Activated T-helper 1 cell treated with Interleukin-2 at 50 U/mL for 16 hours (primary cell): ENCODE results near the gene TNFRSF21.

Experiments used
- DNase-seq: peaks from one replicate; pipeline ENCODE4 v3.0.0-alpha.2; 2020; ENCODE audit warnings: low read depth

Gene TNFRSF21

DNA sequence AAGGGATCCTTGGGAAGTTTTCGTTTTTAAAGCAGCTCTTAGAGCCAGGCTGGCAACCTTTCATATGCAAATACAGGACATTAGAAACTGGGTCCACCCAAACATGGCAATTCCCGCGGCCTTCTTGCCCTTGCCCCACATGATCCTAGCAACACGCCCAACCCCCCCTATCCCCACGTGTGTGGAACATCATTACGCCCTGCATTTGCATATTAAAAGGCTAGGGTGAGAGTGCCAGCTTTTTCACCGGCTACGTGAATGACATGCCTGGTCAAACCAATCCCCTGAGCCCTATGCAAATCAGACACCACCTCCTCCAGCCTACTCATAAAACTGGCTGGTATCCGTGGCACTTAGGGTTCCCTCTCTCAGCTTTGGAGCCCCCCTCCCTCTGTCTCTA is 88.1 kb downstream of the TNFRSF21 start:
- no peak for DNase-seq

DNA sequence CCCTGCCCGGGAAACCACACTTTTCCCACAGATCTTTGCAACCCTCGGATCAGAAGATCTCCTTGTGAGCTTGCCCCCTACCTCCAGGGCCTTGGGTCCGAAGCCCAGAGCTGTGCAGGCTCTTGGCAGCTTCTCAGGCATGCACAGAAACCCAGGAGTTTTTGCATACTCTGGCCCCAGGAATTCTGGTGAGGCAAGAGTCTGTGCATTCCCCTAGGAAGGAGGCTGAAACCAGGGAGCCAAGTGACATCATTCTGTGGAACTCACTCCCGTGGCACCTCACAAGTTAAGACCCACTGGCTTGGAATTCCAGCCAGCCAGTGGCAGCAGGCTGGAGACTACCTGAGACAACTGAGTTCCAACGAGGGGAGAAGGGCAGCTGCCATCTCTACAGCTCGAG is 100.1 kb downstream of the TNFRSF21 start:
- DNase-seq = no peak

DNA sequence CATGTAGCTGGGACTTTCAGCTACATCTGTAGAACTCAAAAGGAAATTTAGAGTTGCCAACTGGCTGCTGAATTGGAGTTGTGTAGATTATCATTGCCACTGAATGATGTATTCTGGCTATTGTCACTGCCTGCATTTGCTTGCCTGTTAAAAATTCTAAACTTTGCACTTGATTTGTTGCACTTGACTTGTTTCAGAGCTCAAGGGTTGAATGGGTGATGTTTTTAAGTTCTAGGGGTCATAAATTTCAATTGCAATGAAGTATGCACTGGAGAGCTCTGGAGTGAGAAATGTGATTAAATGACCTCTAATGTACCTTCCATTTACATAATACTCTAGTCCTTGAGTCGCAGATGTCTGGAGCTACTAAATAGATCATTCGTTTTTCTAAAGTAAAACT is 102.4 kb downstream of the TNFRSF21 start:
- no peak for DNase-seq

DNA sequence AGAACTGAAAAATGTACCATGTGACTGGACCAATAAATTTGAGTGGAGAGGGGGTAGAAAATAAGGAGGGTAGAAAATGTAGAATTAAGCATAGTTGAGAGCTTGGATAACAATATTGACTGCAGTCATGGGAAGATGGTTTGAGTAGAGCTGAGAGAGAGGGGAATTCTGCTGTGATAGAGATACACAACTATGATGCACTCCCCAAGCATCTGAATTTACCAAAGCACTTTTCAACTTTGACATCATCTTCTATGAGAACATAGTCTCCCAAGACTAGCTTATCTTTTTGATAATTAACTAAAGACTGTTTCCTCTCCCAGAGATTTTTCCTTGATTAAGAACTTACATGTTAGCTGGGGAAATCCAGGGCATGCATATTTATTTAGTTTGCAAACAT is 103.1 kb downstream of the TNFRSF21 start:
- DNase-seq = no peak

DNA sequence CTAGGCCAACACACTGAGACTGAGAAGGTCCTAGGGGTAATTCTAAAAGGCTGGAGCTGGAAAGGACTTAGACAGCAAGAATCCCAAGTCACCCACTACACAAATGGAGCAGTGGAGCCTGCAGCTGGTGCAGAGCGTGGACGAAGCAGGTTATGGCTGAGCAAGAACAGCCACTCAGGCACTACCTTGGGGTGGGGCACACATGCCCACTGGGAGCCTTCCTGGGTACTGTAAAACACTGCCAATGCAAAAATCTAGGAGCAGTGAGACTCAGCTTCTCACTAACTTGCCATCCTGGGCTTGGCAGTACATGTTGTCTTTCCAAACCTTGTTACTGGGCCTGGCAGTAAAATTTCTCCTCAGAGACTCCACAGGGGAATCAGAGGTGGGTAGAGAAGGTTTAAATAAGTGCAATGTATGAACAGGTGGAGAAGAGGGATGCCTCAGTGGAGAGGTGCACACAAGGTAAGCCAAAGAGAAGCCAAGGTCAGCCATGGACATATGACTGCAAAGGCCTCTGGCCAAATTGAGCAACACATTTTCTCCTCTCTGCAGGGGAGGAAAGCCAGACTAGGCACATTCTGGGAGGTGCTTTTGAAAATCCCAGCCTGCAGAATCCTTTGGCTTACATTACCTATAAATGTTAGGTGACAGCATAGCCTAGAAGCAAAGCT is 105.6 kb downstream of the TNFRSF21 start:
- no peak for DNase-seq

DNA sequence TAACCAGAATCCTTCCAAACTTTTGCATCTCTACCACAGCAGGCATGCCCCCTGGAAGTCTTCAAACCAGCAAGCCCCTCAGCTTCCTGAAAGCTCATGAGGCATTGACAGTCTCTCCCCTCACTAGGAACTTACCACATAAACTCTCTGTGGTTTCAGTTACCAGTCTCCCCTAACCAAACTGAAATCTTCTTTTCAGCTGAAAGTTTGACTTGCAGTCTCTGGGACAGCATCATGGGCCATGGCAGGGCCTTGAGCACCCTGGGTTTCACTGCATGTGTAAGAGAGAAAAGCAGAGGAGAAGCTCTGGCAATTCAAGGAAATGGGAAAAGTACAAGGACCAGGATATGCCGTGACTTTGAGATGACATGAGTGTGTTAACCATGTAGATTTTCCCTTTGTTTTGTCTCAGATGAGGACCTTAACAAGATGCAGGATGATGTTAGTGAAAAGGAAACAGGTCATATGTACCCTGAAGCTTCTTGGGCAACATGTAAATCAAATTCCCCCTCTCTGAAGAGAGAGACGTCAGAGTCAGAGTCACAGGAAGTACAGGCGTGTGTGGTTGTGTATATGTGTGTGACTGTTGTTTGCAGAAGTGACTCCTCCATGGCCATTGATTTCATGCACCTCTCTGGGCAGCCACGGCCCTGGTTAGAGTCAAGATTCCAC is 106.3 kb downstream of the TNFRSF21 start:
- DNase-seq = no peak

DNA sequence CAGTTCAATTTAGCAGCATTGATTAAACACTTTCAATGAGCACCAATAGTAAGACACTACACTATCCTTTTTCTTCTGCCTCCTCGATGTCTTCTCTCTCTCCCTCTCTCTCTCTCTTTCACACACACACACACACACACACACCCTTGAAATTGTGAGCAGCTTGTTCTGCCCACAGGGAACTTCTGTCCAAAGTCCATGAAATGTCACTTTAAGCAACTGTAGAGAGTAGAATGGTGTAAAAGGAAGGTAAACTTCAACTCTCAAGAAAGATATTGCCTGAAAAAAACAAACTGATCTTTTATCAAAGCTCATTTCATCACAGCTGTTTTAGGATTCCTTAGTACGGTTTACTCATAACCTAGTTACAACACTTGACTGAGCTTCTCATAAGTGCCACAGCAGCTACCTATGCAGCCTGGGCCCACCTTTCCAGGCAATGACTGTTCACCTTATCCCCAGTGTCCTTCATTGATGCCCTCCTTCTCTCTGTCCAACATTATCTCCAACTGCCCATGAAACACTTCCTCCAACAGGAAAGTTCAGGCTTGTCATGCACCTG is 107.0 kb downstream of the TNFRSF21 start:
- DNase-seq = no peak

DNA sequence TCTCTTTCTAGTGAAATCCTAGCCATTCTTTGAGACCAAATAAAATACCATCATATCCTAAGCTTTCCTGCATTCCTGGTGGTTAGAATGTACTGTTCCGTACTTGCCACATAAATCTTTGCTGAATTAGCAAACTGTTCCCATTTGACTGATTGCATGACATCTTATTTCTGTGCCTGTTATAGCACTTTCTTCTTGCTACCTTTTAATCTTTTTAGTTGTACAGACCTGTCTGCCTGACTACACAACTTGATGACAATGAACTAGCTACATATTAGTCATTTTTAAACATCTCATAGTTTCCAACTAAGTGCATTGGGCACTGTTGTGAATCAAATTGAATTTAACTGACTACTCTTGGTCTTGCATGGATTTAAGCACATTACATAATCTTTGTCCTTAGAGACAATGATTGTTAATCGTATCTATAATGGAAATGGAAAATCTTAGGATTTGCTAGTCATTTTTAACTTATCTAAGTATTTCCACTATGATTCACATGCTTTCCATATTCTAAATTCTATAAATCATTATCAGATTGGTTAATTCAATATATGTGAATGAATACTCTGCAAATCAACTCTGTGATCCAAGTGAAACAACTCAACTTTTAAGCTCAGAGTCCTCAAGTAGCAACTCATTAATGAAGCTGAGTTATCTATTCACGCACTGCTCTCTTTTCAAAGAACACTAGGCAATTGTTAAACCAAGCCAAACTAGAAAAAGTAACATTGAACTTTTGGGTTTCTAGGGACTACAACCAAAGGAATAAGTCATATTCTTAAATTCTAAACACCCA is 109.0 kb downstream of the TNFRSF21 start:
- DNase-seq = no peak

DNA sequence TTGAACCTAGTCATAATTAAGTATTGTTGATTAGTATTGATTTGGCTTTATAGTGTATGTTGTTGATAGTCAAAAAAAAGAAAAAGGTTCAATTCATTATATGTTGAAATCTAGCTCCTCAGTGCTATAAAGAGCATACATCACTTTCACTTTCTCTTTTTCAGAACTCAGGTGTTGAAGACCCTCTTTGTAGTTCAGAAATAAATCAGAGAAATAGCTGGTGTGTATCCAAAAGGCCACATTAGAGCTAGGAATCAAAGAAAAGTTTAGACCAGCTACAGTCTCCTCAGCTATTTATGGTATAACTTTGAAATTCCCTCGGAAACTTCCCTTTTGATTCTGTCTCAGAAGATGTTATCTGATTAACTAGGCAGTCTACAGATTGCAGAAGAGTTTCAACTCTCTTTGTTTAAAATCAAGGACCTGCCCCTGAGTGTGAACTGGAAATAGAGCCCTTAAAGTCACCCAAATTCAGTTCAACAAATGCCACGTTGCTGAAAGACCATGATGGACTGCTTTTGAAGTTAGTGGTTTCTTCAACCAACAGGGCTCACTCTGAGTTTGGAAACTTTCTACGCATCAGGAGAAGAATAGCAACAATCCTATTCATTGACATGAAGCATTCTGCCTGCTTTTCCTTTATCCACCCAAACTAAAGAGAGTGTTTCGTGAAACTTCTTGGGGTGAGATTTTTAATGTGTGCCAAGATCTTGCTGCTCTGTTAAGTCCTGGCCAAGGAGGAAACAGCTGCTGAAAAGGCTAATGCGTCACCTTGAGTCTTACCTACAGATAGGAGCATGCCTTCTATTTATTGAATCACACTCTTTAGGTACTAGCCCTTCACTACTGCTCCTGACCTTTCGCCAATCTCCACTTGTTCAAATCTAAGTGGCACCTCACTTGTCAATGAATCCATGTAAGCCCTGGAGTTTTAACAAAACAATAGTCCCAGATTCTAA is 111.7 kb downstream of the TNFRSF21 start:
- no peak for DNase-seq

DNA sequence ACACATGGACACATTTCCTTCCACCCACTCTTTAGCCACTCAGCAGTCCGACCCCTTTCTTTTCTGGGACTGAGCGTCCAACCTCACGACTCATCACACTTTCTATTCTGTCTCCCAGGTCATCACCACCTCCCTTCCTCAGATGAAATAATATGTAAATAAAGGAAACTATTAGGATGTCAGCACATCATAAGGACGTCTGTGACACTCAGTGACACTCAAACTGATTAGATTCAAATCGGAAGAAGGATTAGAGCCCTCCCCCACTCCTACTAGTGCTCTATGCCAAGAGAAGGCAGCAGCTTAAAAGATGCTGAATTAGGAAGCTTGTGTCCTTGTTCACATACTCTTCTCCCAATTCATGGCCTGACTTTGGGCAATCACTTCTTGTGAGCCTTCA is 113.6 kb downstream of the TNFRSF21 start:
- no peak for DNase-seq

DNA sequence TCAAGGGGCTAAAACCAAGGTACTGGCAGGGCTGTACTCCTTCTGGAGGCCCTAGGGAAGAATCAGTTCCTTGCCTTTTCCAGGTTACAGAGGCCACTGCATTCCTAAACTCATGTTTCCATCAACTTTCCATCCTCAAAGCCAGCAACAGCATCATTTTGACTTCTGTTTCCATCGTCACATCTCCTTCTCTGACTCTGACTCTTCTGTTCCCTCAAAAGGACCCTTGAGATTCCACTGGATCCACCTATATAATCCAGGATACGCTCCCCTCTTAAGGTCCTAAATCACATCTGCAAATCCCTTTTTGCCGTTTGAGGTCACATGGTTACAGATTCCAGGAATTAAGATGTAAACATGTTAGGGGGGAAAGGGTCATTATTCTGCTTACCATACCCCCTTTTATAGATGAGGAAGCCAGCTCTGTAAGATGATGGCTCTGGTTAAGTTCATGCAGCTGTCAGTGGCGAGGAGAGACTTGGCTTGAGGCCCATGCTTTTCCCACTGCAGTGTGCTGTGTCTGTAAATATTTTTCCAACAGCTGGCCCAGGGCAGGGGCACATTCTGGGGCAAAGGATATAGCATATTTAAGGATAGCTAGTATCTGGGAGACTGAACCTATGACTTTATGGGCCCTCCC is 114.6 kb downstream of the TNFRSF21 start:
- DNase-seq = no peak

DNA sequence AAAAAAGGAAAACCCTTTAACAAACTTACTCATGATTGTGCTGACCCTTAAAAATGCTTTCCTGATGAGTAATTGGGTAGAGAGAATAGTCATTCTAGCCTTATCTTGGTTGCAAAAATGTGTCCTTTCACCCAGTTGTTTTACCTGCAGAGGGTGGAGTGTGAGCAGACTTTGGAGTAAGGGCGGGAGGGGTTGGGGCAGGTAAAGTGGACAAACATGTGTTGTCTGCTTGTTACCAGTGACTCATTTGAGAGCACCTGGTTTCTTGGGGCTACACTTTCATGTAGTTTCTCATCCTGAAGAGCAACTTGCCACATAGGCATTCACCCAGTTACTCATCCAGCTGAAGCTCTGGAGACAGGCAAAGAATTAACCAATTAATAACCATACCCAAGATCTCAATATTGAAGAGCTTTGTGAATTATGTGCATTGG is 121.1 kb downstream of the TNFRSF21 start:
- no peak for DNase-seq

DNA sequence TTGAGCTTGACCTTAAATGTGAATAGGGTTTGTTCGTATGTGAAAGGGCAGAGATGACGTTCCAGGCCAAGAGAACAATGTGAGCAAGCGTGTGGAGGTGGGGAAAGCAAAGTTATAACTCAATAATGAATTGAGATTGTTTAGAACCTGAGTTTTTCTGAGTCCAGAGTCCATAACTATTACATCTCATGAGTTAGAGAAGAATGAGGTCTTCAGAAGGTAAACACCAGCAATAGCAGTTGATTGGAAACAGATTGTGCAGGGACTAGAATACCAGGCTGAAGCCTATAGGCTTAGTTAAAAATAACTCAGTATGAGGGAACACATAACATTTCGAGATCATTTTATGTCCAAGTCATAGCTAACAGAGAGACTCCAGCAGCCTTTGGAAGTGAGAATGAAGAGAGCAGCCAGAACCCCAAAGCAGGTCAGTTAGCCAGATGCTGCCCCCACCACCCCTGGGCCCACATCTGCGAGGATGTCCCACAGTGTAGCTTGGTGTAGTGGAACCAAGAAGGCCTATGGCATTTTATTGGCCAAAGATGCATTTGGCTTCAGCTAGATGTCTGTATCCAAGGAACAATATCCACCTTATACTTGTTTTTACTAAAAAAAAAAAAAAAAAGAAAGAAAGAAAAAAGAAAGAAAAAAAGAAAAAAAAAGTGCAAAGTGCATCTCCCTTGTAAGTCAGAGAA is 121.7 kb downstream of the TNFRSF21 start:
- no peak for DNase-seq

DNA sequence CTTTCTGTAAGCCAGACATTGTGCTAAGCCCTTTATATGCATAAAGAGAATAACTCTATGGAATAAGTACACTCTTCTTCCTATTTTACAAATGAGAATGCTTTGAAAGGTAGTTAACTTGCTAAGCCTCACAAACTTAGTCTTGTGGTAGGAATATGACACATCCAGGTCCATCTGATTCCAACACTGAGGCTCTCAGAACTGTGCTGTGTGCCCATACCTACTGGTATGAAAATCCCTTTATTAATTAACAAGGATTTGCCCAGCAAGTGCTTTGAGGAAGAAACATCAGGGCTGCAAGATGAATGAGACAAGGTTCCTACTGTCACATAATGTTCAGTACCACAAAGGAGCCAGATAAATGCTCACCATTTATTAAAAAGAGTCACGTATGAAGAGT is 122.6 kb downstream of the TNFRSF21 start:
- DNase-seq = no peak

DNA sequence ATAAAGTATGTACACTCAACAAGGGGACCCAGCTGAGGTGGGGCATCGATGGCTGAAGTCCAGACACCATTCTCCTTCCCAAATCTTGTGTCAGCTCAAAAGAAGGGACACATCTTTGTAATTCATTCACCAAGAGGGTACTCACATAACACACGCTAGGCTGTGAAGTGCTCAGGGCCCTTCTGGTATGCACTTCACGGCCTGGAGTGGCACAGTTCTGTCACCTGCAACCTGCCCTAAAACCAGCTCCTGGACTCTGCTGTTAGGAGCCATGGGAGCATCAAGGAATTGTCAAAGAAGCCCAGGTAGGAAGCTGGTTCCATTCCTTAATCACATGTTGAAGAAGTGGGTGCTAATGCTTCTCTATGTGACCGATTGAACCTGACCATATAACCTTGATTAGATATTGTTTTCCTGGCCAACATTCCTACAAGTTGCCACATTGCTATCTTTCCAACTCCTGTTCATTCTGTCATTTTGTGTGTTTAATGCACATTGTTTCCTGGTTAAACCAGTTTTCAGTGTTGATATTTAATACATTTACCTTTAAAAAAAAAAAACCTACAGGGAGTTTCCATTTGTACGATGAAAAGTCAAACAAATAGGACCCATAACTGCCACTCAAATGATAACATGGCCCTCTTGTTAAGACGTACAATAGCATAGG is 127.3 kb downstream of the TNFRSF21 start:
- DNase-seq = no peak

DNA sequence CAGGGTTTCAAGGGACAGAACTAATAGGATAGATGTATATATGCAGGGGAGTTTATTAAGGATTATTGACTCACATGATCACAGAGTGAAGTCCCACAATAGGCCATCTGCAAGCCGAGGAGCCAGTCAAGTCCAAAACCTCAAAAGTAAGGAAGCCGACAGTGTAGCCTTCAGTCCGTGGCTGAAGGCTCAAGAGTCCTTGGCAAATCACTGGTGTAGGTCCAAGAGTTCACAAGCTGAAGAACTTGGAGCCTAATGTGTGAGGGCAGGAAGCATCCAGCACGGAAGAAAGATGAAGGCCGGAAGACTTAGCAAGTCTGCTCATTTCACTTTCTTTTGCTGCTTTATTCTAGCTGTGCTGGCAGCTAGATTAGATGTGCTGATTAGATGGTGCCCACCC is 128.0 kb downstream of the TNFRSF21 start:
- DNase-seq = no peak
